Endometrial microvascular endothelial cells (primary cell): ENCODE data around the gene MKX. TPM values are rescaled to one million over a fixed set of nuclear protein-coding genes. Genes with fewer than 3 reads are reported as not detected.

Experiments
- in situ Hi-C: cut with HindIII; loops from 2 replicates; pipeline ENCODE4 v1.10.0; 2017; ENCODE audit warnings: low sequenced_read_pairs, low pct_unique_long_range_greater_than_20kb; ENCODE audit errors: inconsistent ontology term
- total RNA-seq: library from RNA; depleted of rRNA; stranded (reverse); fragments of >200 nt; gene quantifications from one replicate; pipeline ENCODE4 v1.2.3, GENCODE V29; 2015; ENCODE audit errors: inconsistent ontology term

The MKX gene, protein sequence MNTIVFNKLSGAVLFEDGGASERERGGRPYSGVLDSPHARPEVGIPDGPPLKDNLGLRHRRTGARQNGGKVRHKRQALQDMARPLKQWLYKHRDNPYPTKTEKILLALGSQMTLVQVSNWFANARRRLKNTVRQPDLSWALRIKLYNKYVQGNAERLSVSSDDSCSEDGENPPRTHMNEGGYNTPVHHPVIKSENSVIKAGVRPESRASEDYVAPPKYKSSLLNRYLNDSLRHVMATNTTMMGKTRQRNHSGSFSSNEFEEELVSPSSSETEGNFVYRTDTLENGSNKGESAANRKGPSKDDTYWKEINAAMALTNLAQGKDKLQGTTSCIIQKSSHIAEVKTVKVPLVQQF
- total RNA-seq: not detected

GRCh38 chr10:27745732-27746396 lies at the start of gene MKX:
MKX (minus strand) TSS chr10:27745819; CDS start chr10:27743415, 2,404 bp downstream.
- in situ Hi-C loops: no loop called here

DNA sequence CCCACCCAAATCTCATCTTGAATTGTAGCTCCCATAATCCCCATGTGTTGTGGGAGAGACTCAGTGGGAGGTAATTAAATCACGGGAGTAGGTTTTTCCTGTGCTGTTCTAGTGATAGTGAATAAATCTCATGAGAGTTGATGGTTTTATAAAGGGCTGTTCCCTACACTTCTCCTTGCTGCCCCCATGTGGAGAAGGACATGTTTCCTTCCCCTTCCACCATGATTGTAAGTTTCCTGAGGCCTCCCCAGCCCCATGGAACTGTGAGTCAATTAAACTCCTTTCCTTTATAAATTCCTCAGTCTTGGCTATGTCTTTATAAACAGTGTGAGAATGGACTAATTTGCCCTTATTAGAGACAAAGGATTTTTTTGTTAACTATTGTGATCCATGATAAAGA lies 48.5 kb upstream of the MKX start:
- in situ Hi-C loops: no loop called here

DNA sequence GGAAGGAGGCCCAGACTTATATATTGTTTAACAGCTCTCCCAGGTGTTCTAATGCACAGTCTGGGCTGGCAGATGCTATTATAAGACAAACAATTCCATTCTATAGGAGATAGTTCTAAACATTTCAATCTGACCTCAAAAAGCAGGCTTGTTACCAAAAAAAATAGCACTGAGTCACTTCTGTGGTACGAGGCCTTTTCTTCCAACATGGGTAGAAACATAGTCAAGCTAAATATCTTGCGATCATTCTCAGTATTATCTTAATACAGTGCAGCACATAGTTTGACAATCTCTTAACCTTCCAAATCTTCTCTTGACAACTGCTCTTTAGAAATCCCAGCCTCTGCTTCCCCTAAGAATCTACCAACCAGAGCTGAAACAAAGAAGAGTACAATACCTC lies 46.6 kb upstream of the MKX start:
- in situ Hi-C loops: no loop called here

- in situ Hi-C loops: no loop called here
Measured at GRCh38 chr10:27784272-27784671, 38.7 kb upstream of the MKX start.

DNA sequence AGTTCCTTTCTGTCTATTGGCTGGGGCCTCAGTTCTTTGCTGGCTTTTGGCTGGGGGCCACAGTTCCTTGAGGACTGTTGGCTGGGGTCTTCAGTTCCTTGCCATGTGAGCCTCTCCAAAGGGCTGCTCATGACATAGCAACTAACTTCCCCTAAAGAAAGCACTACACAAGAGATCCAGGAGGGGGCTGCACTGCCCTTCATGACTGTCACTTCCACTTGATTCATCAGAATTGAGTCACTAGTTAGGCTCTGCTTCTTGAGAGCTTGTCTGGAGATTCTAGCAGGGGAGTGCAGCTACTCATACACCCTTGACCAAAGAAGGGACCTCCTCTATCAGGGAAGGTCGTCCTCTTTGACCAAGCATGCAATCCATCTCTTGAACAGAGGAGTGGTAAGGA lies 38.0 kb upstream of the MKX start:
- in situ Hi-C loops: no loop called here

GRCh38 chr10:27779462-27780015 lies 33.9 kb upstream of the MKX start:
- in situ Hi-C loops: no loop called here

DNA sequence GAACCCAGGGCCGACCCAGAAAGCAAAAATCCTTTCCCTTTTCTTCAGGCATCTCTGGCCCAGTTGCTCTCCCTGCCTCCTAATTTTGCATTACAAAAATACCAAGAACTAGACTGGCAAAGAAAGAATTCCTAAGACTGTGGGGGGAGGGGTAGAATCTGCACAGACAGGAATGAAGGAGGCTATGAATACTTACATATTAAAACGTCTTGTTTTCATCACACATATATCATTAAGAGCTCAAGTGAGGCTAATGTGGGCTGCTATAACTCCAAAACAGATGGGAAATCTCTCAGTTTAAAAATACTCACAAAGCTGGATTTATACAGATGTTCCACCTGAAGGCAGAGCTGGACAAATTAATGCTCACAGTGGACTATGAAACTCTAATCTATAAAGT lies 29.2 kb upstream of the MKX start:
- in situ Hi-C loops: no loop called here

DNA sequence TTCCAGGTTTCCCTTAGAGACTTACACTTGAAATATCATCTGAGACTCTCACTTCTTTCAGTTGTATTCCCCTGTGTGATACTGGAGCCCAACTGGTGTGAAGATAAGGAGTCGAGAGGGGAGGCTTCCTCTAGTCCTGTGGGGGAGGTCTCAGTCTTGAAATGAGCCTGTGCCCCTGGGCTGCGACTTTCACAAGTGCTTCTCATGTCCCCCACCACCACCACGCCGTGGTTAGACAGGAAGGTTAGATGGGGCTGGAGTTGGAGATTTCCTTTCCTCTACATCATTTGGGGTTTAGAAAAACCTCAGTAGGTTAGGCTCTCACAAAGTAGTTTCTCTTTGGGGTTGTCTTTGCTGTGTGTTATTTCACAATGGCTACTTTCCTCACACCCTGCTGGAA lies 25.6 kb upstream of the MKX start:
- in situ Hi-C loops: no loop called here

DNA sequence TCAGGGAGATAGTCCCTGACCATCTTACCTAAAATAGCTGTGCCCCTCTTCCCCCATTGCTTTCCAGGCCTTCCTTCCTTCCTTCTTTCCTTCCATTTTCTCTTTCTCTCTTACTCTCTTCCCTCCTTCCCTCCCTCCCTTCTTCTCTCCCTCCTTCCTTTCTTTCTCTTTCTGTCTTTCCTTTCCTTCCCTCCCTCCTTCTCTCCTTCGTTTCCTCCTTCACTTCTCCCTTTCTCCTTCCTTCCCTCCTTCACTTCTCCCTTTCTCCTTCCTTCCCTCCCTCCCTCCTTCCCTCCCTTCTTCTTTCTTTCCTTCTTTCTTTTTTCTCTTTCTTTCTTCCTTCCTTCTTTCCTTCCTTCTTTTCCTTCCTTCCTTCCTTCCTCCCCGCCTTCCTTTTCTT lies 24.6 kb upstream of the MKX start:
- in situ Hi-C loops: no loop called here

GRCh38 chr10:27760867-27761266 lies 15.2 kb upstream of the MKX start:
- in situ Hi-C loops: no loop called here

DNA sequence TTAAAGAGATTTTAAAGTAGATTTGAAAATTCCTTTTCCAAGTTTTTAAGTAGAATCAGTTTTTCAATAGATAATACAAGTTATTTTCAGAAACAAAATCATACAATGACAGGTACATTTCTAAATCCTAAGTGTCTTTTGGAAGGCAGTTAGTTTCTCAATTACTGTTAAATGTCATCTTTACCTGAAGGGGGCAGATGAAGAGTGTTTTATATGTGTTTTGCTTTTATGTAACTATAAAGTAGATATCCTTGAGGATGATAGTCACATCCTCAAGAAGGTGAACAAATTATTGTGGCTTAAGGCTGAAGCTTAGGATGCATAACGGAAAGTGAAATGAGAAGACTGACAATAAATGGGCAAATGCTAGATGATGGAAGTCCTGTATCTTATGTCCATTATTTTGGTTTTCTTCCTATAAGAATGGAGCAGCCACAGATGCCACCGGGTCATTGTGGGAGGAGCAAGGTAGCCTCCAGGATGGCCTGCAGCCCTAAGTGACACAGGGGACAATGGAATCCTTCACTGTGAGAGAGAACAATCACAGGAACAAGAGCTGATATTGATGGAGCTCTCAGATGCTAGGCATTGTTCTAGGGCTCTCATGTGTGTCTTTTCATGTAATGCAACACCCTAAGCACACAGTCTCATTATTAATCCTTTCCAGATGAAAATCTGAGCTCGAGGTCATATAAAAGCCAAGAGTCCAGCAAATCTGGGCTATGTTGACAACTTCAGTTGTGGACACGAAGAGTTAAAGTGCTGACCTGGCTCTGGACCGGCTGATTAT lies 14.1 kb upstream of the MKX start:
- in situ Hi-C loops: no loop called here

DNA sequence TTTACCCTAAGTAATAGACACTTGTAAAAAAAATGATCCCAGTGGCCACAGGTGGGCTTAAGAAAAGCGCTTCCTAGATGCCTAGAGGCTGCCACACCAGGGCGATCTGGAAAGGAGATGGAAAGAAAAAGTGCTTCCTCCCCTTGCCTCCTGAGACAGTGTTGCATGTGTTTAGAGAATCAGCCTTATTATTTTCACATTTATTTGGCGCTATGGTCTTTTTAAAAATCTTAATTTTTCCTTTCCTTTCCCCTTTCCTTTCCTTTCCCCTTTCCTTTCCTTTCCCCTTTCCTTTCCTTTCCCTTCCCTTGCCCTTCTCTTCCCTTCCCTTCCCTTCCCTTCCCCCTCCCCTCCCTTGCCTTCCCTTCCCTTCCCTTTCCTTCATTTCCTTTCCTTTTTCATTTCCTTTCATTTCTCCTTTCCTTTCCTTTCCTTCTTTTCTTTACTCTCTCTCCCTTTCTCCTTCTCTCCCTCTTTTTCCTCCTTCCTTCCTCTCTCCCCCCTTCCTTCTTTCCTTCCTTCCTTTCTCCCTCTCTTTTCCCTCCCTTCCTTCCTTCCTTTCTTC lies 7.1 kb upstream of the MKX start:
- in situ Hi-C loops: no loop called here

DNA sequence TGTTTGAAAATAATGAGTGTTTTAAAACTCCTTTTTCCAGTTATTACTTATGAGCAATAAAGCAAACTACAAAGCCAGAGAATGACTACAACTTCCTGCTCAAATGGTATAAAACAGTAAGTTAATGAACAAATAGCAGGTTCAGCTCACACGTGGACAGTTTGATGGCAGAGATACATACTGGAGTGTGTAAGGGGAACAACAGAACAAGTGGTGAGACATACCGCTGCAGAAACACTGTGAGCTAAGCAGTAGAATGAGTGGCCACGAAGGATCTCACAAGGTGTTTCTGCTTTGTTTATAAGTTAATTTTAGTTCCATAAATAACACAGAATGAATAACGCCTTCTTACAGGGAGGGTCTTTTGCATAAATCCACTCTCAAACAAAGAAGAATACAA lies 3.0 kb upstream of the MKX start:
- in situ Hi-C loops: no loop called here

DNA sequence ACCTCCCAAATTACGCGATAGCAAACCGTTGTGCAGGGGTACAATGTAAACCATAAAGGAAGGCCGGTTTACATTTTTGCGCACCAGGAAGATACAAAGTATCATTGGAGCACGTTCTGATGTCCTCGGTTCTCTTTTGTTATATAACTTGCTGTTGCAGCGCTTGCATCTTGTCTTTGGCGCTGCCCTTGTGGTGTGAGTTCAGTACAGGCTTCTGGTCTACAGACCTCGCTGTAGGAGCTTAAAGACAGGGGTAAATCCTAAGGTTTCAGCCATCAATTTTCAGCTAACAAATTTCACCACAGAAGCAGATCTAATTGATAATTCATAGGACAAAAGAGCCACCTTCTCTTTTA lies 1.5 kb upstream of the MKX start:
- in situ Hi-C loops: no loop called here

- in situ Hi-C loops: no loop called here
Measured at GRCh38 chr10:27746397-27747095, 927 bp upstream of the MKX start.

- in situ Hi-C loops: no loop called here
Measured at GRCh38 chr10:27744802-27745731, 552 bp downstream of the MKX start.

DNA sequence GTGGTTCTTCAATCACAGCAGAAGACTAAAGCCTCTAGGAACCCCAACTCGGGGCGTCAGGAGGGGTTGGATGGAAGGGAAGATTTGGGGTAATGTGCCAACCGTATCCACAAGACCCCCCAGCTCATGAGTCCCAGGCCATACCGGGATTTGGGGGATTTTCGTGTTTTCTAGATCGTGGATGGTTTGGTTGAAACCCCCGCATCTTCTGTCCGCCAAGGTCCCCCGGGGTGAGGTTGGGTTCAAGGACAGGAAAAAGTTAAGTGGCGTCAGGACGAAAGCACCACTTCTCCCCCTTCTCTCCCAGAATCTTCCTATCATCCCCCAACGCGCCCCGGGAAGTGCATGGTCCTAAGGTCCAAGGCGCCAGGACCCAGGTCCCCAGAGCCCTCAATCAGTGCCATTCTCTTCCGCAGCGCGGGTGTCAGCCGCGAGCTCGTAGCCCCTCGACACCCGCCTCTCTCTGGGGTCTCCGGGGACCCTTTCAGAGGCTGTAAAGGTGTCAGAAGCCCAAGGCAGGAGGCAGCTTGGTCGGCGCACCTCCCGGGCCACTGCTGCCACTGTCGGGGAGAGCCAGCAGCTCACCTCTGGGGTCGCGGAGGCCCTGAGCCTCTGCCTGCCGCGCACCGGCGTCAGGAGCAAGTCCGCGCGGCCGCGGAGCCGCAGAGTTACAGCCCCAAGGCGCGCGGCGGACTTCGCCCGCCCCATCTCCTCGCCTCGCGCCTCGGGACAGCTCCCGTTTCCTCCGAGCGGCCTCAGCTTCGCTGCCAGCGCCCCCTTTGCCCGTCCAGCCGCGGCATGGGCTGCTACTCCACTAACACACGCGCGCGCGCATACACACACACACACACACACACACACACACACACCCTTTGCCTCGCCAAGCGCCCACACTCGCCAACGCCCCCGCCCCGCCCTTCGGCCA lies 1.5 kb downstream of the MKX start:
- in situ Hi-C loops: no loop called here
